Globus pallidus (tissue), 1 donor: Measurements from ENCODE around the gene ERG28.

Experiments
- DNase-seq: peaks from one replicate; pipeline ENCODE4 v3.0.0-alpha.2; 2015; ENCODE audit warnings: low spot score

Gene ERG28

DNA sequence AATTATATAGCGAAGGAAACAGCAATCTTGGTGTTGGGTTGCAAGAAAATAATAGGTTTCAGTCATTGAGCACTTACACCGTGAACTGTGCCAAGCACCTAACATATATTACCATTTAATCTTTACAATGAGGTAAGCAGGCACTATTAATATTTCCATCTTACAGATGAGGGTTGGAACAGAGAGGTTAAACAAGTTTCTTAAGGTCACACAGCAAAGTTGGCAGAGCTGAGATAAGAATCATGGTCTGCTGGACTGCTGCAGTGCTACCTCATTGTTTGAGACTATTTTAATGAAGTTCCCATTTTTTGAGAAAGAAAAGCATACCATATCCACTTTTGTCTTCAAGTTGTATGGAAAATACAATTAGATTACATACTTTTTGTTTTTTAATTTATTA lies 1.7 kb downstream of the ERG28 start:
- no peak for DNase-seq

GRCh38 chr14:75657331-75657730 lies 3.3 kb downstream of the ERG28 start:
- no peak for DNase-seq

- DNase-seq = no peak
Observed at GRCh38 chr14:75655235-75655634, 5.4 kb downstream of the ERG28 start.

DNA sequence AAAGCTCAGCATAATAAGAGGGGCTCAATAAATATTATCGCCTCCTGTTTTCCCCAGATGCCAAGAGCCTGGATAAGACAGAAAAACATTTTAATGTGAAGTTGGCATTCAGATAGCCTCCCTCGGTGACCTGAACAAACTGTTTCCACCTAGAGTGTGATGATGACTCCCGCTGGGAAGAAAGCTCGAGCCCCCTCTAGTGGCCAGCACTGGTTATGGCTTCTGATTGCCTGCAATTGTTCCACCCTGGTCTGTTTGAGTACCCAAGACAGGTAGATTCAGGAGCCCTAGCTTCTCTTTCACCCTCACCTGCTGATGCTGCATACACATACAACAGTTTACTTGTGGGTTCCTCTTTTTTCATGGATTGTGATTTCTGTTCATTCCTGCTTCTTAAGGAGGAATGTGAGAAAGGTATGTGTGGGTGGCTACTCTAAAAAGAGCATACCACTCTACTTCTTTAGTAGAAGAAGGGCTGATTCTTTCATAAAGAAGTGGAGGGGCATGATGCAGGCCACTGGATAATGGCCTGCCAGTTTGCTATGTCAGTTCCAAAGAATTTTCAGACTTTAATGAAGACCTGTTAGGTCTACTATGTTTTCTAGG lies 6.4 kb downstream of the ERG28 start:
- DNase-seq = peak; percentile 71

DNA sequence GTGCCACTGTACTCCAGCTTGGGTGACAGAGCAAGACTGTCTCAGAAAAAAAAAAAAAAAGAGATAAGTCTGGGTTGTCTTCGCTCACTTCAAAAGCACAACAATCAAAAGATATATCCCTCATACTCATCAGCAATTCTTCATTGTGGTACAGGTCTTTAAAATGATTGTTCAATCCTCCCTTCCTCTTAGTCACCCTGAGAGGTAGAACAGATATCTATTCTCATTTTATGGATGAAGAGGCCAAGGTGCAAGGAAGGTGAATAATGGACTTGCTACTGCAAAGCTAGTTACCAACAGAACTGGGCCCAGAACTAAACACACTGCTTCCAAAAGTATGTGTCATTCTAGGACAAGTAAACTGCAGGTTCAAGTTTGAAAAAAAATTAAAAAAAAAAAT lies 7.1 kb downstream of the ERG28 start:
- DNase-seq = no peak

- no peak for DNase-seq
Observed at GRCh38 chr14:75650253-75651058, 10.2 kb downstream of the ERG28 start.

DNA sequence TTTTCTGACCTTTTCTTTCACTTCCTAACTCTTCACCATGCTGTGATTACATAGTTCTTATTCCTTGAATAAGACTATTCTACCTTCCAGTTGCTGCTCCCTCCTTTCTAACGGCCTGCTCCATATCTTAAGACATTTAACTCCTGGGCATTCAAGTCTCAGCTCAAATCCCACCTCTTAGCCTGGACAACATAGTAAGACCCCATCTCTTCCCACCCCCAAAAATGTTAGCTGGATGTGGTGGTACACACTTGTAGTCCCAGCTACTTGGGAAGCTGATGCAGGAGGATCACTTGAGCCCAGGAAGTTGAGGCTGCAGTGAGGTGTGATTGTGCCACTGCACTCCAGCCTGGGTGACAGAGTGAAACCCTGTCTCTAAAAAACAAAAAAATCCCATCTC lies 10.9 kb downstream of the ERG28 start:
- DNase-seq = no peak

DNA sequence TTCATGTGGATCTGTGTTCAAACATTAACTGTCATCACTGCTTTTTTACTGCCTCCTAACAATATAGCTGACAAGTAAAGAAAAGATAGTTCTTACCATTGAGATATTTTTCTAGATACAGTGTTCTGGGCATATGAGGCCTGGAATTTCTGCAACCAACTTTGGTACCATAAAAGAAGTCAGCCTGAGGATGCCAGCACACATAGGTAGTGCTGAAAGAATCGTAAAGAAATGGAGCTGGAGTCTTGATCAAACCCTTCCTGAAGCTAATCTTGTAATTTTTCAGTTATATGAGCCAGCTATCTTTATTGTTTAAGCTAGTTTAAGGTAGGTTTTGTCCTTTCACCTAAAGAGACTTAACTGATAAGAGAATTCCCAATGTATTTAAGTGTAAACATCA lies 11.3 kb downstream of the ERG28 start:
- DNase-seq = no peak

- no peak for DNase-seq
Observed at GRCh38 chr14:75648066-75648838, 12.4 kb downstream of the ERG28 start.

GRCh38 chr14:75647640-75648039 lies 13.0 kb downstream of the ERG28 start:
- no peak for DNase-seq

DNA sequence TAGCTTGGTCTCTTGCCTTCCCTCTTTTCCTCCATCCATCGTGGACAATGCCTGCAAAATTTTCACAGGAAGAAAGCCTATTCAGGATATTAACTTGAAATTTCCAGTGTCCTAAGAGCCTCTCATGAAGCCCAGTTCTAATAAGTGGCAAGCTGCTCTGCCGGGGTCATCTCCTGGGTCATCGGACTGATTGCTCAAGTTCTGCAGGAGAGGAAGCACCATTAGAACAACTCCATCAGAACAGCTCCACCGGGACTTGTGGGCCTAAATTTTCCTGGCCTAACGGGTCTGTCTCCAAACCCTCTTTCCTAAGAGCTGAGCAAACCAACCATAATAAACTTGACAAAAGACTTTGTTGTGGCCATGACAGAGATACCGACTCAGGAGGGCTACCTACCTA lies 13.9 kb downstream of the ERG28 start:
- DNase-seq = no peak

- DNase-seq = no peak
Observed at GRCh38 chr14:75645056-75645455, 15.6 kb downstream of the ERG28 start.

- DNase-seq = no peak
Observed at GRCh38 chr14:75643985-75644384, 16.7 kb downstream of the ERG28 start.

DNA sequence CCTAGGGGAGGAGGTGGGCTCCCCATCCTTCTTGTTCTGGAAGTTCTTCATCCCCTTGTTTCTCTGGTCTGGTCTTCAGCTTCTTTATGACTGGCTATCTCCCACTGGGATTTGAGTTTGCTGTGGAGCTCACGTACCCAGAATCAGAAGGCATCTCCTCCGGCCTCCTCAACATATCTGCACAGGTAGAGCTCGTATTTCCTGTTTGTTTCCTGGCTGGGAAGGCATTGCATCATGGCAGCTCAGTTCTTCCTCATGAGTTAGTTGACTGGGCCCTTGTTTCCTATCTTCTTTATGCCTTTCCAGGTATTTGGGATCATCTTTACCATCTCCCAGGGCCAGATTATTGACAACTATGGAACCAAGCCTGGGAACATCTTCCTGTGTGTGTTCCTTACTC lies 19.8 kb downstream of the ERG28 start:
- no peak for DNase-seq

DNA sequence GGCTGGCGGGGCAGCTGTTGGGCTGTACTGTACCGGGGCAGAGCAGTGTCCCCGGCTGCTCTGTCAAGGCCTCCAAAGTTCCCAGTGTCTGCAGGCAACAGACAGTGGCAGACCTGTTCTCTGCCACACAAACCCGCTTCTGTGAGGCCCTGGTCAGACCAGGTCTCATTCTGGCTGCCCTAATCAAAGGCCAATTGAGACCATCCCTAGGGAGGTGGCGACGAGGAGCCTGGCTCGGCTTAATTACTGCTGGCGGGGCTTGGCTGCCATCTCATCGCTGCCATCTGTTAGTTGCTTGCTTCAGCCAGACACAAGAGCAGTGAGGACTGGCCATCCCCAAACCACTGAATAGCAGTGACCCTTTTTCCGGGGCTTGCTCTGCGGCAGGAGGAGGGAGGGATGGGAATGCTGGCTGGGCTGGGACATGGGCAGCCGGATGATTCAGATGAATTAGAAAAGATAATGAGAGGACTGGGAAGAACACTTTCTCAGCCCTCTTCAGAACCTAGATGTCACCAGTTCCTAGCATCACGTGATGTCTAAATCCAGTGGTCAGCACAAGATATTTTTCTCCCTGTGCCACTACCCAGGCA lies 24.5 kb downstream of the ERG28 start:
- peak; percentile 62 for DNase-seq

DNA sequence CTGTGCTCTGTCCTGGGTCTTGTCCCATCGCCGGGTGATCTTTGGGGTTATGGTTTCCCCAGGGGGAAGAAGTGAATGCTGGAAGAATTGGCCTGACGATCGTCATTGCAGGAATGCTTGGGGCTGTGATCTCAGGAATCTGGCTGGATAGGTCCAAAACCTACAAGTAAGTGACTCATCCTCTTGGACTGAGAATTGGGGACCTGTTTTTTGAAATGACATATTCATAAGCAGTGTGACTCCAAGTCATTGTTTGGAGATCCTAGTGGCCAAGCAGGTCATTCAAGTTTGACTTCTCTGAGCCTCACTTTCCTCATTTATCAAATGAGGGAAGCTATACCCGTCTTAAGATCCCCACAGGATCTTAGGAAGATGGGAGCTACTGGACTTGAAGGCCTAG lies 25.8 kb downstream of the ERG28 start:
- DNase-seq = no peak

- DNase-seq = no peak
Observed at GRCh38 chr14:75631453-75631831, 29.2 kb downstream of the ERG28 start.

DNA sequence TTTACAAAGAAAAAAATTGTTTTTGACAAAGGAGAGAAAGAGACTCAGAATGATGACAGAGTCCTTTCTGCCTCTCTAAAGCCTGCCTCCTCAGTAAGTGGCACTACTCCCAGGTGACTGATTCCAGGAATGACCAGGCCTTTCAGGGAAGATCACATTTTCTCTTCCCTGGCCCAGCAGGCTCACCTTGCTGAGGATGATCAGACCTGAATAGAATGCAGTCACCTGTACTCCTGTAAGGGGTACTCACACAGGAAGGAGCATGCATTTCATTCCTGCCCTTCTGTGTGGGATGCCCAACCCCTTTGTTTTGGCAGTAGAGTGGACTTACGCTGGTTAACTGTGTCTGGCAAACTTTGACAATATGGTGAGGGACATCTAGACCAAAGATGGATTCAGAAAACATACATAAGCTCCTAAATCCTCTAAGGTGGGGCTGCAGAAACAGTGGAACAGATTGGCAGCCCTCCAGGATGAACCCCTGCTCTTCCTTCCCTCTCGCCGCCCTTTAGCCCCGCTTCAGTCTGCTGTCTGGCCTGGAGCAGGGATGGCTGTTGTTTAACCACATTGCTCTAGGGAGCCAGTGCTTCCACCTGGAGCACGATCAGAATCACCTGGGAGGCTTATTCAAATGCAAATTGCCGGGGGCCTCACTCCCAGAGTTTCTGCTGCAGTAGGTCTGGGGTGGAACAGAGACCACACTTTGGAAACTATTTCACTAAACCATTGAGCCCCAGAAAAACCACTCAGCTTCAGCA lies 29.8 kb downstream of the ERG28 start:
- no peak for DNase-seq

- no peak for DNase-seq
Observed at GRCh38 chr14:75628816-75629215, 31.9 kb downstream of the ERG28 start.

- DNase-seq = no peak
Observed at GRCh38 chr14:75627406-75627805, 33.3 kb downstream of the ERG28 start.

DNA sequence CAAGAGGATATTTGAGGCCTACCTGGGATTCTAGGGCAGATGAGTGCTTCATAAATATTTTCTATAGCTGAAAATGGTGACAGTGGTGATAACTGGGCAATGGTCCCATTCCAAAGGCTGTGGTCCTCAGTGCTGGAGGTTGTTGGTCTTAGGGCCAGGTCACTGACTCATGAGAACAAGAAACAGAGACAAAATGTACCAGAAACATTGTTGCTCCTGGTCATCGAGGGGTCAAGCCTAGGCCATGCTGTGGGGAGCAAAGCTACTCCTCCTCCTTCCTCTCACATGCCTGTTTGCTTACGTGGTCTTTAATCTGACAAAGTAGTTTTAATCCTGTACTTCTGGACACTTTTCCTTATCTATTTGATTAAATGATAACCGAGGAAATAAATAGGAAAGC lies 33.8 kb downstream of the ERG28 start:
- no peak for DNase-seq

DNA sequence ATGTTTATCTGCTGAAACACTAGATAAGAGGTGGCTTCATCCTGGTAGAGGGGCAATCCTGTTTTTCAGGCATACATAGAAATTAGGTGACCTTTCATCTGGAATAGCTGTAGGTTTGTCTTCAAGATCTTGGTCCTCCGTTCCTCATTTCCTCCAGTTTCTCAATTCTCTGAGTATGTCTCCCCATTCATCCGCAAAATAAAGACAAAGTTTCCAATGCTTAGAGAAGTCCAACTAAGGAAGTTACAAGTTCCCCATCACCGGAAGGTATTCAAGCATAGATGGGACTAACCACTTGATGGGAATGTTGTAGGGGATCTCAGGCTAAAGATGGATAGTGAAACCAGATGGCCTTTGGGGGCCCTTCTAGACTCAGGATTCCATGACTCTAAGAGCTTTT lies 34.3 kb downstream of the ERG28 start:
- no peak for DNase-seq
